ENCODE results near the gene CYB561A3. TPM values are rescaled to one million over a fixed set of nuclear protein-coding genes. Genes with fewer than 3 reads are reported as not detected.

CYB561A3 gene
- total and polyA plus RNA-seq, 2 of the 13 experiments (the other 11 are each of a cell fraction or from before 2014, with no cell fraction given): 11.4 to 14.9 TPM

DNA sequence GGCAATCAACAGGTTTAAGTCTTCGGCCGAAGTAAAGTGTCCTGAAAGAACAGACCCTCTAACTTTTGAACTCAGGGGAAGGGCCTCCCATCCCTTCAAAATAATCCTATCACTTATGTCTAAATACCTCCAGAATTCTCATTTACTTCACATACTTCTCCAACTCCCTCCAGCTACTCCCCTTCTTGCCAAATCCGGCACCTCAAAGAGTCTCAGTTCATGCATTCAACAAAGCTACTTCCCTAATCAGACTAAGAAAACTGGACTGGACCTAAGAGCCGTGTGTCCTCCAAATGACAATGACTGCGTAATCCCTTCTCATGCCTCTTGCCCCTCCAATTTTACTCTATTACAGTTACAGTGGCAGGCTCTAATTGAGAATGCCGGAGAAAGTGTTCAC lies 30.0 kb downstream of the CYB561A3 start:
- ChIA-PET CTCF (ENCODE audit: low intra/inter-chr PET ratio, low total read pairs) (interaction anchor here (1.1 kb wide), 1 partner anchor 54 kb away, joined by 4 read pairs; no protein-coding TSS in a partner anchor), POLR2A (interaction anchor here (0.8 to 1.8 kb wide), 5 partner anchors 31 to 98 kb away, joined by 3 to 5 read pairs (median 4); partner anchors contain the start of genes CPSF7, CYB561A3, SDHAF2 and TMEM138)
- Histone ChIP-seq H3K9ac (ENCODE audit: insufficient read depth, low read depth, low read length) (peak overlapping the region; percentile 100), H3K79me2 (ENCODE audit: insufficient read depth, low read length) (peaks cover 90% of the 10 kb centered on the region), H3K27me3 (ENCODE audit: control insufficient read depth in 1 of 2, insufficient read depth in 2 of 2, low read length in 2 of 2) (no peaks in the 10 kb centered on the region; a peak in 1 of 5 replicates), H3K4me2 (ENCODE audit: low read depth, low read length) (peak overlapping the region; percentile 88), H3K36me3 (replicated peaks in 1 of 2; ENCODE audit: control insufficient read depth in 1 of 2, insufficient read depth in 2 of 2, low read length in 2 of 2) (peaks cover 9 to 35% of the 10 kb centered on the region in 2 experiments), H3K4me1 (ENCODE audit: insufficient read depth, low read length) (peaks cover 69% of the 10 kb centered on the region), H2AFZ (ENCODE audit: low read length) (no peak overlapping the region), H4K20me1 (ENCODE audit: insufficient read depth, low read length) (peaks cover 27% of the 10 kb centered on the region), H3K4me3 (replicated peaks in 1 of 3; ENCODE audit: insufficient read depth in 1 of 3, low read depth in 2 of 3, low read length in 3 of 3) (peak overlapping the region; percentile 95 to 98 (median 96)), H3K27ac (ENCODE audit: extremely low read length, insufficient read depth, low read length) (peak overlapping the region; percentile 91), H3K9me3 (ENCODE audit: low read length) (no peaks in the 10 kb centered on the region)
- no TSS peak for BruUV-seq (replicated peaks)
- in situ Hi-C loops (cut with HindIII; ENCODE audit: extremely low pct_ligation_motif_present, low pct_unique_long_range_greater_than_20kb) (no loop called here), intact Hi-C loops (cut with micrococcal nuclease; ENCODE audit: unreplicated experiment) (loop anchor here (10.0 kb wide), 1 partner anchor 77 kb away; no protein-coding TSS in a partner anchor)
- WGBS (ENCODE audit: low lambda C conversion rate): 37% methylated on average over 6 of the region's 6 CpGs
- DNase-seq (ENCODE audit: low spot score) (no peak), FAIRE-seq (no peak), ATAC-seq (no peak)
- TF ChIP-seq ZNF598 (CRISPR knock-in tag; IDR thresholded peaks at IDR 0.05; ENCODE audit: borderline replicate concordance): no peak
- TF ChIP-seq, protein P1, sequence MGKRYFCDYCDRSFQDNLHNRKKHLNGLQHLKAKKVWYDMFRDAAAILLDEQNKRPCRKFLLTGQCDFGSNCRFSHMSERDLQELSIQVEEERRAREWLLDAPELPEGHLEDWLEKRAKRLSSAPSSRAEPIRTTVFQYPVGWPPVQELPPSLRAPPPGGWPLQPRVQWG (CRISPR knock-in tag; IDR thresholded peaks at IDR 0.05; ENCODE audit: borderline replicate concordance, low read depth): no peak
- TF ChIP-seq MAFF (IDR thresholded peaks at IDR 0.05; ENCODE audit: low read depth, low read length): no peak
- TF ChIP-seq ZNF44 (CRISPR knock-in tag; IDR thresholded peaks at IDR 0.05): no peak
- no peak for TF ChIP-seq KDM4B (CRISPR knock-in tag; IDR thresholded peaks at IDR 0.05)
- TF ChIP-seq MTF1 (CRISPR knock-in tag; IDR thresholded peaks at IDR 0.05): no peak
- TF ChIP-seq SOX6 (IDR thresholded peaks at IDR 0.05): no peak
- no peak for TF ChIP-seq SOX6 (CRISPR knock-in tag; IDR thresholded peaks at IDR 0.05)
- TF ChIP-seq ZNF772 (CRISPR knock-in tag; IDR thresholded peaks at IDR 0.05): no peak
- TF ChIP-seq, protein P2, sequence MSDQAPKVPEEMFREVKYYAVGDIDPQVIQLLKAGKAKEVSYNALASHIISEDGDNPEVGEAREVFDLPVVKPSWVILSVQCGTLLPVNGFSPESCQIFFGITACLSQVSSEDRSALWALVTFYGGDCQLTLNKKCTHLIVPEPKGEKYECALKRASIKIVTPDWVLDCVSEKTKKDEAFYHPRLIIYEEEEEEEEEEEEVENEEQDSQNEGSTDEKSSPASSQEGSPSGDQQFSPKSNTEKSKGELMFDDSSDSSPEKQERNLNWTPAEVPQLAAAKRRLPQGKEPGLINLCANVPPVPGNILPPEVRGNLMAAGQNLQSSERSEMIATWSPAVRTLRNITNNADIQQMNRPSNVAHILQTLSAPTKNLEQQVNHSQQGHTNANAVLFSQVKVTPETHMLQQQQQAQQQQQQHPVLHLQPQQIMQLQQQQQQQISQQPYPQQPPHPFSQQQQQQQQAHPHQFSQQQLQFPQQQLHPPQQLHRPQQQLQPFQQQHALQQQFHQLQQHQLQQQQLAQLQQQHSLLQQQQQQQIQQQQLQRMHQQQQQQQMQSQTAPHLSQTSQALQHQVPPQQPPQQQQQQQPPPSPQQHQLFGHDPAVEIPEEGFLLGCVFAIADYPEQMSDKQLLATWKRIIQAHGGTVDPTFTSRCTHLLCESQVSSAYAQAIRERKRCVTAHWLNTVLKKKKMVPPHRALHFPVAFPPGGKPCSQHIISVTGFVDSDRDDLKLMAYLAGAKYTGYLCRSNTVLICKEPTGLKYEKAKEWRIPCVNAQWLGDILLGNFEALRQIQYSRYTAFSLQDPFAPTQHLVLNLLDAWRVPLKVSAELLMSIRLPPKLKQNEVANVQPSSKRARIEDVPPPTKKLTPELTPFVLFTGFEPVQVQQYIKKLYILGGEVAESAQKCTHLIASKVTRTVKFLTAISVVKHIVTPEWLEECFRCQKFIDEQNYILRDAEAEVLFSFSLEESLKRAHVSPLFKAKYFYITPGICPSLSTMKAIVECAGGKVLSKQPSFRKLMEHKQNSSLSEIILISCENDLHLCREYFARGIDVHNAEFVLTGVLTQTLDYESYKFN (CRISPR knock-in tag; conservative IDR thresholded peaks at IDR 0.05): no peak
- TF ChIP-seq, protein P3, sequence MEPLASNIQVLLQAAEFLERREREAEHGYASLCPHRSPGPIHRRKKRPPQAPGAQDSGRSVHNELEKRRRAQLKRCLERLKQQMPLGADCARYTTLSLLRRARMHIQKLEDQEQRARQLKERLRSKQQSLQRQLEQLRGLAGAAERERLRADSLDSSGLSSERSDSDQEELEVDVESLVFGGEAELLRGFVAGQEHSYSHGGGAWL (CRISPR knock-in tag; IDR thresholded peaks at IDR 0.05): no peak
- no peak for TF ChIP-seq SRSF9 (IDR thresholded peaks at IDR 0.05; ENCODE audit: borderline replicate concordance, insufficient read depth, low read depth, low read length, poor library complexity, severe bottlenecking)
- TF ChIP-seq NAIF1 (CRISPR knock-in tag; IDR thresholded peaks at IDR 0.05; ENCODE audit: borderline replicate concordance): no peak
- no peak for TF ChIP-seq HOXA9 (CRISPR knock-in tag; IDR thresholded peaks at IDR 0.05; ENCODE audit: borderline replicate concordance)
- TF ChIP-seq ZNF766 (CRISPR knock-in tag; IDR thresholded peaks at IDR 0.05; ENCODE audit: borderline replicate concordance): no peak
- no peak for TF ChIP-seq SNAPC2 (CRISPR knock-in tag; IDR thresholded peaks at IDR 0.05)
- no peak for TF ChIP-seq PAWR (CRISPR knock-in tag; IDR thresholded peaks at IDR 0.05; ENCODE audit: borderline replicate concordance)
- no peak for TF ChIP-seq NFIB (CRISPR knock-in tag; IDR thresholded peaks at IDR 0.05; ENCODE audit: borderline replicate concordance)
- TF ChIP-seq STAT5B (CRISPR knock-in tag; IDR thresholded peaks at IDR 0.05): no peak
- no peak for TF ChIP-seq ZNF562 (CRISPR knock-in tag; IDR thresholded peaks at IDR 0.05; ENCODE audit: borderline replicate concordance)

Measured in HepG2 (cell line).